ENCODE measurements around the gene KCNMA1.
"Not testable (repeated sequence)": the region's sequence is repeated elsewhere in the genome, so short reads cannot be mapped to it uniquely, and the experiment has no call there.

KCNMA1 gene

DNA sequence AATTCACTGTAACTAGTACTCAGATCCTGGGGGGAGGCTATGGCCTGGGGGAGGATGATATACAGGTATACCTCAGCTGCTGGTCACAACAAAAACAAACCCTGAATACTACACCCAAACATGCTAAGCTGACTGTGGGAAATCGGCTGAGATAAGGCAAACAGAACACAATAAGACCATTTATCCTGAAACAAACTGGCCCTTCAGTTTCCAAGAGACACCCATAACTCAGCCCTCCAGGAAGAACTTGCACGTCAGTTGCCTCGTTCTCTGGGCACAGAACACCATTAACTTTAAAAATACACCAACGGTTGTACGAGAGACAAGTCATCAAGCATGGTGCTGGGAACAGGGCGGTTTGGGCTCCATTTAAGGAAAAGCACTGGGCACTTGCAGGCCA lies 24.1 kb upstream of the KCNMA1 start:
- DNase-seq: no peak

GRCh38 chr10:77661100-77661499 lies 23.5 kb upstream of the KCNMA1 start:
- no peak for DNase-seq

DNA sequence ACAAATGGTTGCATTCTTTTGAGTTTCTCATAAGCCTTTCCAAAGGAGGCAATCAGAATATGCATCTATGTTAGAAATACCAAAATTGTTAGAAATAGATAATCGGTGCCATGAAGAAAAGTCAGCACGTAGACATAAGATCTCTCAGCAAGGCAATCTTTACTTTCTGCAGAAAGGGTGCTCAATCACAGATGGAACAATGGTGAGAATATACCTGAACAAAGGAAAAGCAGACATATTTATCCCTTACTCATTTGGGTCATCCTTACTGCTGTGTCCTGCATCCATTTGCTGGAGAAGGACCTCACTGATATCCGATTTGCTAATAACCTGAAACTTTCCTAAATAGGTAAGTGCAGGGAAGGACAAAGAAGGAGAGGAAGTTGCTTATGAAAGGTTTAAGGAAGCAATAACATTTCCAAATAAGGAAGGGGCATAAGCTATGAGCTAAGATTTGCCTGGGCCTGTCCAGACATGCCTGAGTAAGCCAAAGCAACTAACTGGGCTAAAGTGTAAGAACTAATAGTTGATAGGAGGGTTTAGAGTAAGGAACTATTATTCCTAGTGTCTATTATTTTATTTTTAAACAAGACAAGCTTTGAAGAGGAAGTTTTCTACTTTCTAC lies 21.6 kb upstream of the KCNMA1 start:
- DNase-seq: not testable (repeated sequence)

GRCh38 chr10:77653210-77653609 lies 15.6 kb upstream of the KCNMA1 start:
- no peak for DNase-seq

DNA sequence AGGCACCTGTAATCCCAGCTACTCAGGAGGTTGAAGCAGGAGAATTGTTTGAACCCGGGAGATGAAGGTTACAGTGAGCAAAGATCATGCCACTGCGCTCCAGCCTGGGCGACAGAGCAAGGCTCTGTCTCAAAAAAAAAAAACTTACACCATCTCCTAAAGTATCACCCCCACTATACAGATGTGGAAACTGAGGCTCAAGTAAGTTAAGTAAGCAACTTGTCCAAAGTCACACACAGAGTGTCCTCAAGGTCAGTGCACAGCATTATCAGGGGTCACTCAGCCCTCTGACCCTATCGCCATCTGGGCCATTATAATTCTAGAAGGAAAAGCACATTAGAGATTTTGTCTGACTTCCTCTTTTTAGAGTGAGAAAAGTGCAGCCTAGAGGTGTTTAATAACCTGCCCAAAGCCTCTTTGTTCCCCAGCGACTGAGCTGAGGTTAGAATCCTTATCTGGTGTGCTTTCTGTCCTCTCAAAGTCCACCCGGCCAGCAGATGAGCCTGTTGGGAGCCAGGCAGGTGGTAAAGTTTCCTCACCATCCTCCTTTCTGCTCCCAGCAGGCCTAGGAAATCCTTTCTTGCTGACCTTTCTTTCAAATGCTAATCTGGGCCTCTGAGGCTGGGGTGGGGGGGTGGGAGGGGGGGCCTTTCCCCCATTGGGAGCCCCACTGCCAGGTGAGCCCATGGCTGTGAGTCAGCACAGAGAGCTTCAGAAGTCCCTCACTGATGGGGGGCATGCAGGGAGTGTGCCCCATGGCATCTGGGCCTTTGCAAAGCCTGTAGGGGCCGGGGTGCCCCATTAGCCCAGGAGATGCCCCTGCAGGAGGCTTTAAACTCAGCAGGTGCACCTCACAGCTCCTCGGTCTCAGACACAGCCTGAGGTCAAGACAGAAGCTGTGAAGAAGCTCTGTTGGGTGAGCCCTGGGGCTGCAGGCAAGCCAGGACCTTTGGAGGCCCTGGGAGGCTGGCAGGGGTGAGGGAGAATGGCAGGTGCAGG lies 12.0 kb upstream of the KCNMA1 start:
- DNase-seq: no peak

DNA sequence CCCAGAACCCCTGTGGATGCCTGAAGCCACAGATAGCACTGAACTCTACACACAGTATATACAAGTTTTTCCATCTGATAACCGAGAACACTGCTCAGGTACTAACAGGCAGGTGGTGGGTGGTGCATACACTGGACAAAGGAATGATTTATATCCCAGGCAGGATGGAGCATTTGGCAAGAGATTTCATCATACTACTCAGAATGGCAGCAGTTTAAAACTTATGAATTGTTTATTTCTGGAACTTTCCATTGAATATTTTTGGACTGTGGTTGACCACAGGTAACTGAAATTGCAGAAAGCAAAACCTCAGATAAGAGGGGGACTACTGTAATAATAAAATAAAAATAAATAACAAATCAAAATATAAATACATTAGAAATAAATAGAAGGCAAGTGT lies 10.9 kb upstream of the KCNMA1 start:
- DNase-seq: no peak

DNA sequence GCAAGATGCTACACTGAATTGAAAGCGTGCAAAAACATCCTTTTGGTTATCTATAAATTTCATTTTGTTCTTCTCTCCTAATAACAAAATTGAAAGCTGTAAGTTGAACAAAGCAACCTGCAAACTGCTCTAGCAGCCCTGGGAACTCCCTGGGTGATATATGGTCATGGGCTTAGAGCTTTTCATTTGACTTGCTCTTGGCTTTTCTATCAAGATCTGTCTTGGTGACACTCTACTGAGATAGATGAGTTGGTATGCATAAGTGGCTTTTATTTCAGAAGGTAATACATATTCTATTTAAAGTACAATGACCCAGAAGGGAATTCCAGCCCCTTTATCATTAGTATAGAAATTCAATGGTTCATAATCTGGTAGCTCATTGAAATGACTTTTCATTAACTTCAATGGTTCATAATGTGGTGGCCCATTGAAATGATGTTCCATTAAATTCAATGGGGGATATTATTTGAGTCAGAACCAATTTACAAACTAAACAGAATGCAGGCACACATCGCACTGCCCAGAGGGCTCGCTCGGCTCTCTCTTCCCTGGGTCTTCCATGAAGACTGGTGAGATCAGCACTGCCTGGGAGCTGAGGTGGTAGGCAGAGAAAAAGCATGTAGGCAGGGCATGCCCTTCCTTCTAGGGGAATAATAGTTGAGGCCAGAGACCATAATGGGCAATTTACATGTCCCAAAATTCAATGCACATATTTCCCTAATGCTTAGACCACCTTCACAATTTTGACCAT lies 10.1 kb upstream of the KCNMA1 start:
- no peak for DNase-seq

GRCh38 chr10:77644557-77645243 lies 7.1 kb upstream of the KCNMA1 start:
- no peak for DNase-seq

DNA sequence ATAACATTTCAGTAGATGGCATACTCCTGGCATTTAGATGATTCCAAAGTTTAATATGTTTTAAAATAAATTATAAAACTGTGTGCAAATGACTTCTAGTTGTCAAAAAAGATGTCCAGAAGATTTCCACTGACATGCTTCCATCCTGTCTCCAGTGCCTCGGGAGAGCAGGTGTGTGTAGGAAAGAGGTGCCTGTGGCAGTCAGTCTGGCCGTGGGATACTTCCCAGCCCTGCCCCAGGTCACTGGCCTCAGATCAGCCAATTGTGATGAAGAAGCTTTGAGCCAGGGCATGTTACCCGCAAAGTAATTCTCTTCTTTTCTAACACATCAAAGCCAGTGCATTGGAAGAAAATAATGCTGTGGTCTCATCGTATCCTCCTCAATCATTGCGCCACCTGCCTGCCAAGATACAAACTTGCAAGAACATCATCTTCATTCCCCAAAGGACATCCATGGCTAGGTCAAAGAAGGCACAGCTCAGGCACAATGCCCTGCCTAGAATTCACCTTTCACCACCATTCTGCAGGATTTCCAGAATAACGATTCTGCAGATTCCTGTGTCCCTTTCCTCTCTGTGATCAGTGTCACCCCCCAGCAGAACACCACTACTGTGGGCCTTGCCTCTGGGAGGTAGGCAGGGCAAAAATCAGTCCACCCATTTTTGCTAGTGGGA lies 6.3 kb upstream of the KCNMA1 start:
- DNase-seq: peak; percentile 53

DNA sequence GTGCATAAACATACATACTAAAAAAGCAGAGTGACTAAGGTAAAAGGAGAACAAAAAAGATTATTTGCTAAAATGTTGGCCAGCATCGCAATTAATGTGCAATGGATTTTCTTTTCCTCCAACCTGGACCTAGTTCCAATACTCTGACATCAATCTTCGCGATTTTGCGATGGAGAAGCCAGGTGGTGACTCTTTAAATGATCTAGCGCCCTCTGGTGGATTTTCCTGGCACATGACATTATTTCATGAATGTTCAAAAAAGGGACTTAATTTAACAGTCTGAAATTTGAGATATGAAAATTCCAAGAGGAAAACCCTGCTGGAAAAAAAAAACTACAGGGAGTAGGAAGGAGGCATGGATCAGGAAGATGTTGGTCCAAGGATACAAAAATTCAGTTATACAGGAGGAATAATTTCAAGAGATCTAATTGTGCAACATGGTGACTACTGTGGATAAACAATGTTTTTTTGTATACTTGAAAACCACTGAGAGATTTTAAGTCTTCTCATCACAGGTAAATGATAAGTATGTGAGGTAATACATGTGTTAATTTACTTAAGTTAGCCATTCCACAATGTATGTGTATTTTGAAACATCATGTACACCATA lies 4.3 kb upstream of the KCNMA1 start:
- DNase-seq: peak; percentile 71

- peak; percentile 10 for DNase-seq
Observed at GRCh38 chr10:77641344-77641743, 3.7 kb upstream of the KCNMA1 start.

DNA sequence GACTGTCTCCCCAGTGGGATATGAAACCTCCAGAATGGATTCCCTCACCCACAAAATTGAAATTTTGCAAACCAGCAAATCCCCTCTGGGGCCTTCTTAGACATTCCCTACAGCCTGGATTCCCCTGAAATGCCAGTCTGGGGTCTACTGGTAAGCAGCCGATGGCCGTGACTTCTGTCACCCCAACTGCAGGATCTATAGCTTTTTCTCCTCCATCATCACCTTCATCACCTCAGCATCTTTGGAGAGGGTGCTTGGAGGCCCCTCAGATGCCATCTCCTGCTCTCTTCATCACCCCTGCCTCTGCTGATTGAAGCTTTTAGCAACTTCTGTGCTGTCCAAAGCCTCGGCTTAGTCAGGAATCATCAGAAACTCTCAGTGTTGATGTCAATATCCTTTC lies 2.6 kb upstream of the KCNMA1 start:
- no peak for DNase-seq

DNA sequence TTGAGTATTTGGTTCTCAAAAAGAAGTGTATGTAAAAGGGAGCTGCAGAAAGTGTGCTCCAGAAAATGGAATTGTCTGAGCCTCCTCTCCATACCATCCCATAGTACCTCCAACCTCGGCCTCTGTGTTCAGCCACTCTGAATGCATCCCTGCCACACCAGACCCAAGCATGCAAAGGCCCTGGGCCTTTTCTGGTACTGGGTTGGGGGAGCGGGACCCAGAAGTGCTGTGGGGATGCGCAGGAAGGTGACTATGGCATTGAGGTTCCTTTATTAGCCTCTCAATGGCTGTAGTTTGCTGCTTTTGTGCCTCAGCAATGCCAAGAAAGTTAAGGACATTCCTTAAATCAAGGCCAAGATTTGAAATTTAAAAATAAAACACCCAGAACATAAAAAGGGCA lies 2.1 kb upstream of the KCNMA1 start:
- no peak for DNase-seq

- peak; percentile 81 for DNase-seq
Observed at GRCh38 chr10:77638321-77639101, 903 bp upstream of the KCNMA1 start.

DNA sequence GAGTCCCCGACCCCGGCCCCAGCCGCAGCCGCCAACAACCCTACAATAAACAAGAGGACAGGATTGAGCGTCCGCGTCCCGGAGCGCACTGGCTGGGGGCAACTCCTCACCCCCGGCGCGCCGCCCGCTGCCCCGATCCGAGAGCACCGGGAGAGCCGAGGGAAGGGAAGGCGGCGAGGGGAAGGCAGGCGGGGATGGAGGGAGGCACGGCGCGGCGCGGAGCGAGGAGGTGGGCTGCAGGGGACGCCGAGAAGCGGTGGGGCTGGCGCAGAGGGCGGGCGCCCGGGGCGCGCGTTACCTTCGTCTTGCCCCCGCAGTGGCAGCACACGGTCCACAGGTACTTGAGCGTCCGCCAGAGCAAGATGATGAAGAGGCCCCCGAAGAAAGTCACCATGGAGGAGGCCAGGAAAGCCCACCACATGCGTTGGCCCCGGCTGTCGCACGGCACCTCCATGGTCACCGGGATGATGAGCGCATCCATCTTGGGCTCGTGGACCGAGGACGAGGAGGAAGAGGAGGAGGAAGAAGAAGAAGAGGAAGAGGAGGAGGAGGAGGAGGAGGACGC lies 559 bp downstream of the KCNMA1 start:
- peak; percentile 83 for DNase-seq

GRCh38 chr10:77636282-77636966 lies 1.2 kb downstream of the KCNMA1 start:
- DNase-seq: peak; percentile 60

GRCh38 chr10:77635402-77636227 lies 2.0 kb downstream of the KCNMA1 start:
- no peak for DNase-seq

- no peak for DNase-seq
Observed at GRCh38 chr10:77634939-77635338, 2.7 kb downstream of the KCNMA1 start.

DNA sequence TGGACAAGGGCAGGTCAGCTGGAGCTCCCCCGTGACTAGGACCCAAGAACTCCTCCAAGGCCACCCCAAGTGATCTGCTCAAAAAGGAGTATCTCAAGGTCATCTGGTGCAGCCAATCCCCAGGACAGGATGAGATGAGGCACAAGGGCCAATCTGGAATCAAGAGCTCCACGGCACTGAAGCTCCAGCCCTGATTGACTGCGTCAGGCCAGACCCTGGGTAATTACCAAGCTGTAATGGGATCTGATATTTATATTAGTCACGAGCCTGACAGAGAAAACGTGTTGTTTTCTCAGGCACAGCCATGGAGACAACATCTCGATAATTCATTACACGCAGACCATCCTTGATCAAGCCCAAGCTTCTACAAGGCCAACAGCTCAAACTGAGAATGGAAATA lies 4.2 kb downstream of the KCNMA1 start:
- DNase-seq: no peak
